ENCODE results near the gene TTN.

DNA sequence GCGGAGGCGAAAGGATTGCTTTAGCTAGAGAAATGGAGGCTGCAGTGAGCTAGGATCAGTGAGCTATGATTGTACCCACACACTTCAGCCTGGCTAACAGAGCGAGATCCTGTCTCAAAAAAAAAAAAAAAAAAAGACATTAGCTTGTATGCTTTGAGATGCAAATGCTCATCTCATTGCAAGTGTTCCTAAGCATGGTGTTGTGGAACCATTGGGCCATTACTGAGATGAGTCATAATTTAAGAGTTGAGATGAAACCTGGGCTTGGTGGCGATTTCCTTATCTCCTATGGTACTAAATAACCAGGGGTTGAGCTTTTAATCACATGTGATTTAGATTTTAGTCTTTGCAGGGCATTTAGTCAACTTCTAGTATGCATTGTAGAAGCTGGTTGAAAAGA lies 324.8 kb downstream of the TTN start:
- TF ChIP-seq CHD2 (IDR thresholded peaks at IDR 0.05; ENCODE audit: low read length) (no peak), EZH2 (IDR thresholded peaks at IDR 0.05; ENCODE audit: low read depth, low read length, severe bottlenecking) (no peak), SAP30 (IDR thresholded peaks at IDR 0.05; ENCODE audit: insufficient read depth, insufficient replicate concordance, low read length) (no peak), JUN (IDR thresholded peaks at IDR 0.05; ENCODE audit: low read depth, low read length) (no peak), EP300 (IDR thresholded peaks at IDR 0.05; ENCODE audit: borderline replicate concordance in 1 of 2, low read depth in 2 of 2, low read length in 2 of 2) (no peak), BRCA1 (IDR thresholded peaks at IDR 0.05; ENCODE audit: low read depth, low read length) (no peak), POLR2A (IDR thresholded peaks at IDR 0.05; ENCODE audit: control extremely low read depth in 1 of 2, low read depth in 2 of 2, low read length in 2 of 2) (no peak), ASH2L (IDR thresholded peaks at IDR 0.05; ENCODE audit: low read length) (no peak)
- TF ChIP-seq, protein P1, sequence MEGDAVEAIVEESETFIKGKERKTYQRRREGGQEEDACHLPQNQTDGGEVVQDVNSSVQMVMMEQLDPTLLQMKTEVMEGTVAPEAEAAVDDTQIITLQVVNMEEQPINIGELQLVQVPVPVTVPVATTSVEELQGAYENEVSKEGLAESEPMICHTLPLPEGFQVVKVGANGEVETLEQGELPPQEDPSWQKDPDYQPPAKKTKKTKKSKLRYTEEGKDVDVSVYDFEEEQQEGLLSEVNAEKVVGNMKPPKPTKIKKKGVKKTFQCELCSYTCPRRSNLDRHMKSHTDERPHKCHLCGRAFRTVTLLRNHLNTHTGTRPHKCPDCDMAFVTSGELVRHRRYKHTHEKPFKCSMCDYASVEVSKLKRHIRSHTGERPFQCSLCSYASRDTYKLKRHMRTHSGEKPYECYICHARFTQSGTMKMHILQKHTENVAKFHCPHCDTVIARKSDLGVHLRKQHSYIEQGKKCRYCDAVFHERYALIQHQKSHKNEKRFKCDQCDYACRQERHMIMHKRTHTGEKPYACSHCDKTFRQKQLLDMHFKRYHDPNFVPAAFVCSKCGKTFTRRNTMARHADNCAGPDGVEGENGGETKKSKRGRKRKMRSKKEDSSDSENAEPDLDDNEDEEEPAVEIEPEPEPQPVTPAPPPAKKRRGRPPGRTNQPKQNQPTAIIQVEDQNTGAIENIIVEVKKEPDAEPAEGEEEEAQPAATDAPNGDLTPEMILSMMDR (IDR thresholded peaks at IDR 0.05; ENCODE audit: control extremely low read depth in 1 of 3, insufficient read depth in 1 of 3, low read depth in 1 of 3, low read length in 3 of 3), result no peak
- TF ChIP-seq, protein P2, sequence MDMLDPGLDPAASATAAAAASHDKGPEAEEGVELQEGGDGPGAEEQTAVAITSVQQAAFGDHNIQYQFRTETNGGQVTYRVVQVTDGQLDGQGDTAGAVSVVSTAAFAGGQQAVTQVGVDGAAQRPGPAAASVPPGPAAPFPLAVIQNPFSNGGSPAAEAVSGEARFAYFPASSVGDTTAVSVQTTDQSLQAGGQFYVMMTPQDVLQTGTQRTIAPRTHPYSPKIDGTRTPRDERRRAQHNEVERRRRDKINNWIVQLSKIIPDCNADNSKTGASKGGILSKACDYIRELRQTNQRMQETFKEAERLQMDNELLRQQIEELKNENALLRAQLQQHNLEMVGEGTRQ (IDR thresholded peaks at IDR 0.05; ENCODE audit: low read length), result no peak
- TF ChIP-seq, protein P3, sequence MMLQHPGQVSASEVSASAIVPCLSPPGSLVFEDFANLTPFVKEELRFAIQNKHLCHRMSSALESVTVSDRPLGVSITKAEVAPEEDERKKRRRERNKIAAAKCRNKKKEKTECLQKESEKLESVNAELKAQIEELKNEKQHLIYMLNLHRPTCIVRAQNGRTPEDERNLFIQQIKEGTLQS (IDR thresholded peaks at IDR 0.05; ENCODE audit: insufficient read depth, low read depth, low read length), result no peak
- TF ChIP-seq, protein P4, sequence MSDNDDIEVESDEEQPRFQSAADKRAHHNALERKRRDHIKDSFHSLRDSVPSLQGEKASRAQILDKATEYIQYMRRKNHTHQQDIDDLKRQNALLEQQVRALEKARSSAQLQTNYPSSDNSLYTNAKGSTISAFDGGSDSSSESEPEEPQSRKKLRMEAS (IDR thresholded peaks at IDR 0.05), result no peak

Data from H1 (cell line).